Liver (tissue), 9 donors: Measurements from ENCODE around the gene SLC1A2. TPM values are rescaled to one million over a fixed set of nuclear protein-coding genes. Genes with fewer than 3 reads are reported as not detected.

Experiments used
- DNase-seq: peaks from one replicate; pipeline ENCODE4 v3.0.0-alpha.2; 2017; ENCODE audit warnings: low spot score
- H3K27ac ChIP-seq, 2 donors: one replicate each; pipeline ENCODE4 v1.7.0; 2013; ENCODE audit warnings: inconsistent platforms in 2 of 2, low read length in 2 of 2, control low read depth in 1 of 2, low read depth in 1 of 2, mild to moderate bottlenecking in 1 of 2
- H3K27me3 ChIP-seq, 4 donors: one replicate each; pipeline versions ENCODE4 v1.6.1 to v1.7.0; 2013; ENCODE audit warnings: low read length in 3 of 4, inconsistent platforms in 1 of 4, mild to moderate bottlenecking in 1 of 4, moderate library complexity in 1 of 4; ENCODE audit not compliant: control insufficient read depth in 4 of 4, insufficient read depth in 4 of 4
- H3K36me3 ChIP-seq, 4 donors: one replicate each; pipeline versions ENCODE4 v1.6.1 to v1.7.0; 2013; ENCODE audit warnings: low read length in 3 of 4, mild to moderate bottlenecking in 3 of 4, low read depth in 1 of 4, moderate library complexity in 1 of 4; ENCODE audit not compliant: control insufficient read depth in 4 of 4, insufficient read depth in 3 of 4
- H3K4me1 ChIP-seq, 4 donors: one replicate each; pipeline versions ENCODE4 v1.6.1 to v1.7.0; 2013; ENCODE audit warnings: low read length in 3 of 4, mild to moderate bottlenecking in 3 of 4, moderate library complexity in 1 of 4; ENCODE audit not compliant: control insufficient read depth in 4 of 4, insufficient read depth in 4 of 4
- H3K4me3 ChIP-seq, 3 donors: one replicate each; pipeline versions ENCODE4 v1.6.1 to v1.7.0; 2013; ENCODE audit warnings: low read length in 3 of 3, control low read depth in 1 of 3, low read depth in 1 of 3, mild to moderate bottlenecking in 1 of 3
- H3K9ac ChIP-seq, 2 donors: one replicate each; pipeline ENCODE4 v1.7.0; 2013; ENCODE audit warnings: low read length in 2 of 2, mild to moderate bottlenecking in 2 of 2, moderate library complexity in 2 of 2, control low read depth in 1 of 2, low read depth in 1 of 2
- H3K9me3 ChIP-seq, 4 donors: one replicate each; pipeline versions ENCODE4 v1.6.1 to v1.7.0; 2013; ENCODE audit warnings: low read length in 3 of 4; ENCODE audit not compliant: control insufficient read depth in 4 of 4
- EGR1 ChIP-seq, 2 donors: IDR thresholded peaks; 2 replicates each; pipeline ENCODE4 v1.6.1; 2016 to 2018; ENCODE audit warnings: antibody characterized with exemption in 2 of 2, low read depth in 2 of 2
- FOXA1 ChIP-seq: IDR thresholded peaks from 2 replicates; pipeline ENCODE4 v1.6.1; 2016; ENCODE audit warnings: antibody characterized with exemption
- FOXA2 ChIP-seq: IDR thresholded peaks from 2 replicates; pipeline ENCODE4 v1.6.1; 2016; ENCODE audit warnings: antibody characterized with exemption
- GABPA ChIP-seq, 2 donors: IDR thresholded peaks in 1 of 2; conservative IDR thresholded peaks in 1 of 2; 2 replicates each; pipeline ENCODE4 v1.6.1; 2016; ENCODE audit warnings: antibody characterized with exemption in 2 of 2, mild to moderate bottlenecking in 1 of 2, moderate library complexity in 1 of 2
- HNF4A ChIP-seq, 2 donors: conservative IDR thresholded peaks; 2 replicates each; pipeline ENCODE4 v1.6.1; 2016; ENCODE audit warnings: antibody characterized with exemption in 2 of 2, mild to moderate bottlenecking in 2 of 2
- HNF4G ChIP-seq: IDR thresholded peaks from 2 replicates; pipeline ENCODE4 v1.6.1; 2016; ENCODE audit warnings: antibody characterized with exemption
- JUND ChIP-seq, 2 donors: IDR thresholded peaks; 2 replicates each; pipeline ENCODE4 v1.6.1; 2016; ENCODE audit warnings: antibody characterized with exemption in 2 of 2
- NR2F2 ChIP-seq: IDR thresholded peaks from 2 replicates; pipeline ENCODE4 v1.6.1; 2016; ENCODE audit warnings: antibody characterized with exemption
- RAD21 ChIP-seq, 2 donors: IDR thresholded peaks; 2 replicates each; pipeline ENCODE4 v1.6.1; 2016; ENCODE audit warnings: antibody characterized with exemption in 2 of 2, mild to moderate bottlenecking in 2 of 2
- RXRA ChIP-seq, 2 donors: IDR thresholded peaks; 2 replicates each; pipeline ENCODE4 v1.6.1; 2017 to 2018; ENCODE audit warnings: antibody characterized with exemption in 2 of 2, mild to moderate bottlenecking in 1 of 2
- SP1 ChIP-seq: IDR thresholded peaks from 2 replicates; pipeline ENCODE4 v1.6.1; 2018; ENCODE audit warnings: antibody characterized with exemption, mild to moderate bottlenecking
- TAF1 ChIP-seq: conservative IDR thresholded peaks from 2 replicates; pipeline ENCODE4 v1.6.1; 2016; ENCODE audit warnings: antibody characterized with exemption, mild to moderate bottlenecking
- YY1 ChIP-seq: IDR thresholded peaks from 2 replicates; pipeline ENCODE4 v1.6.1; 2016; ENCODE audit warnings: antibody characterized with exemption, mild to moderate bottlenecking
- WGBS: extraction: QIAGEN DNeasy Blood & Tissue Kit; methylation state at CpG from one replicate; pipeline ENCODE4 v1.1.7; 2013; 5-methylcytosine and 5-hydroxymethylcytosine counted together
- polyA plus RNA-seq, 2 donors: library from polyadenylated mRNA; stranded (reverse) in 1 of 2; unstranded in 1 of 2; fragments of 200-250 nt in 1 of 2; fragments of >200 nt in 1 of 2; fragmentation: Nextera tagmentation in 1 of 2; extraction: Ambion mirVana in 1 of 2; gene quantifications; one replicate each; pipeline versions ENCODE4 v1.2.1 to v1.2.3, GENCODE V29; 2013 to 2015
- total RNA-seq, 2 donors: library from RNA; depleted of rRNA; stranded (reverse); fragments of >200 nt; gene quantifications; one replicate each; pipeline ENCODE4 v1.2.3, GENCODE V29; 2014
- TF ChIP-seq, protein P1 (sequence below): IDR thresholded peaks from 2 replicates; pipeline ENCODE4 v1.6.1; 2016; ENCODE audit warnings: antibody characterized with exemption
- TF ChIP-seq, protein P2 (sequence below): fragments of 150-350 bp; IDR thresholded peaks from 2 replicates; pipeline ENCODE4 v1.5.1; 2017; ENCODE audit warnings: improper control_type of control experiment, low read depth, low read length; ENCODE audit not compliant: missing input control
- TF ChIP-seq, protein P3 (sequence below): IDR thresholded peaks from 2 replicates; pipeline ENCODE4 v1.6.1; 2016; ENCODE audit warnings: antibody characterized with exemption, mild to moderate bottlenecking
- TF ChIP-seq, protein P4 (sequence below): IDR thresholded peaks from 2 replicates; pipeline ENCODE4 v1.6.1; 2016; ENCODE audit warnings: antibody characterized with exemption
- TF ChIP-seq, protein P5 (sequence below): IDR thresholded peaks from 2 replicates; pipeline ENCODE4 v1.6.1; 2016; ENCODE audit warnings: antibody characterized with exemption
- donor health status: healthy.
- donor health status: healthy.
- donor health status: healthy.
- donor health status: healthy.
- donor health status: healthy.

Gene SLC1A2
- total and polyA plus RNA-seq, 4 donors, result 6.4 to 19.5 (median 13.5) TPM

DNA sequence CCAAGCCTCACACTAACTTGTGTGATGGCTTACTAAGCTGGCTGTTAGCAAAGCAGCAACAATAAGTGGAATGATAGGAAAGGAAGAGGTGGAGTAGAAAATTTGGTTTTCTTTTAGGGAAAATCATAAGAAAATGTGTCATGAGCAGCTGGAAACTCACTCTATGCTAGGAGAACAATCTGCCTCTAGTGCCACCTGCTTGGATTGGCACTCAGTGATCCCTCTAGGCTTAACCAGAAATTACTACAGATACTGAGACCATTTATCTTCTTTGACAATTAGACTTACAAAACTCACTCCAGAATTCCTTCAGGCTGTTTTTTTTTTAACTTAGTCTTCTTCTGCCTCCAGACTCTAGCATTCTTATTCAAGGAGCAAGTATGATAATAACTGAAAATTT, 163.1 kb downstream of the SLC1A2 start (continued):
- TF ChIP-seq EGR1 (IDR thresholded peaks at IDR 0.05; ENCODE audit: low read depth in 2 of 2), result no peak
- TF ChIP-seq NR2F2, result no peak
- no peak for TF ChIP-seq HNF4G
- TF ChIP-seq, protein P1, sequence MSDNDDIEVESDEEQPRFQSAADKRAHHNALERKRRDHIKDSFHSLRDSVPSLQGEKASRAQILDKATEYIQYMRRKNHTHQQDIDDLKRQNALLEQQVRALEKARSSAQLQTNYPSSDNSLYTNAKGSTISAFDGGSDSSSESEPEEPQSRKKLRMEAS, result no peak
- TF ChIP-seq, protein P2, sequence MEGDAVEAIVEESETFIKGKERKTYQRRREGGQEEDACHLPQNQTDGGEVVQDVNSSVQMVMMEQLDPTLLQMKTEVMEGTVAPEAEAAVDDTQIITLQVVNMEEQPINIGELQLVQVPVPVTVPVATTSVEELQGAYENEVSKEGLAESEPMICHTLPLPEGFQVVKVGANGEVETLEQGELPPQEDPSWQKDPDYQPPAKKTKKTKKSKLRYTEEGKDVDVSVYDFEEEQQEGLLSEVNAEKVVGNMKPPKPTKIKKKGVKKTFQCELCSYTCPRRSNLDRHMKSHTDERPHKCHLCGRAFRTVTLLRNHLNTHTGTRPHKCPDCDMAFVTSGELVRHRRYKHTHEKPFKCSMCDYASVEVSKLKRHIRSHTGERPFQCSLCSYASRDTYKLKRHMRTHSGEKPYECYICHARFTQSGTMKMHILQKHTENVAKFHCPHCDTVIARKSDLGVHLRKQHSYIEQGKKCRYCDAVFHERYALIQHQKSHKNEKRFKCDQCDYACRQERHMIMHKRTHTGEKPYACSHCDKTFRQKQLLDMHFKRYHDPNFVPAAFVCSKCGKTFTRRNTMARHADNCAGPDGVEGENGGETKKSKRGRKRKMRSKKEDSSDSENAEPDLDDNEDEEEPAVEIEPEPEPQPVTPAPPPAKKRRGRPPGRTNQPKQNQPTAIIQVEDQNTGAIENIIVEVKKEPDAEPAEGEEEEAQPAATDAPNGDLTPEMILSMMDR, result no peak

DNA sequence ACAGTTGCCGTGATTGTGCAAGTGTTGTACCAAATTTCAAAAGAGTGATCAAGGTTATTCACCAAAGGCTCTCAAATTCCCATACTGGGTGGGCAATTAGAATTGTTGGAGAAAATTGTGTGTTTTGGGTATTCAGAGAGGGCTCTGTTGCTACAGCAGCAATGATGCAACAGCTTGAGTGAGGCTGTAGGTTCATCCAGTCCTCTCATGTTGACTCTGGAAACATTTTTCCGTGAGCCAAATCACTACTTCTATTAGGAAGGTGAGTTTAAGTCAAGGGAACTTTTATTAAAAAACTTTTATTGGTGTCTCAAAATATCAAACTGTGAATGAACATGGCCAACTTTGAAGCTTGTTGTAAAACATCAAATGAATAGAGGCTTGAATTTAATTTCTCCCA, 163.8 kb downstream of the SLC1A2 start:
- no peaks in the 10 kb centered on the region for H3K27me3 ChIP-seq
- WGBS, result 45% methylated on average over 2 of the region's 2 CpGs
- no peak overlapping the region for H3K9ac ChIP-seq
- DNase-seq, result no peak
- H3K36me3 ChIP-seq, result no peaks in the 10 kb centered on the region
- H3K4me1 ChIP-seq, result peaks cover 0 to 5% (median 0%) of the 10 kb centered on the region in 4 donors
- TF ChIP-seq SP1, result no peak
- no peak for TF ChIP-seq HNF4G
- TF ChIP-seq RXRA (IDR thresholded peaks at IDR 0.05), result peak in 1 of 2 donors; percentile 46
- peak; percentile 66 for TF ChIP-seq FOXA2
- TF ChIP-seq RAD21 (IDR thresholded peaks at IDR 0.05), result peak; percentile 11 to 13
- TF ChIP-seq YY1, result no peak
- peak; percentile 30 for TF ChIP-seq FOXA1
- TF ChIP-seq, protein P3, sequence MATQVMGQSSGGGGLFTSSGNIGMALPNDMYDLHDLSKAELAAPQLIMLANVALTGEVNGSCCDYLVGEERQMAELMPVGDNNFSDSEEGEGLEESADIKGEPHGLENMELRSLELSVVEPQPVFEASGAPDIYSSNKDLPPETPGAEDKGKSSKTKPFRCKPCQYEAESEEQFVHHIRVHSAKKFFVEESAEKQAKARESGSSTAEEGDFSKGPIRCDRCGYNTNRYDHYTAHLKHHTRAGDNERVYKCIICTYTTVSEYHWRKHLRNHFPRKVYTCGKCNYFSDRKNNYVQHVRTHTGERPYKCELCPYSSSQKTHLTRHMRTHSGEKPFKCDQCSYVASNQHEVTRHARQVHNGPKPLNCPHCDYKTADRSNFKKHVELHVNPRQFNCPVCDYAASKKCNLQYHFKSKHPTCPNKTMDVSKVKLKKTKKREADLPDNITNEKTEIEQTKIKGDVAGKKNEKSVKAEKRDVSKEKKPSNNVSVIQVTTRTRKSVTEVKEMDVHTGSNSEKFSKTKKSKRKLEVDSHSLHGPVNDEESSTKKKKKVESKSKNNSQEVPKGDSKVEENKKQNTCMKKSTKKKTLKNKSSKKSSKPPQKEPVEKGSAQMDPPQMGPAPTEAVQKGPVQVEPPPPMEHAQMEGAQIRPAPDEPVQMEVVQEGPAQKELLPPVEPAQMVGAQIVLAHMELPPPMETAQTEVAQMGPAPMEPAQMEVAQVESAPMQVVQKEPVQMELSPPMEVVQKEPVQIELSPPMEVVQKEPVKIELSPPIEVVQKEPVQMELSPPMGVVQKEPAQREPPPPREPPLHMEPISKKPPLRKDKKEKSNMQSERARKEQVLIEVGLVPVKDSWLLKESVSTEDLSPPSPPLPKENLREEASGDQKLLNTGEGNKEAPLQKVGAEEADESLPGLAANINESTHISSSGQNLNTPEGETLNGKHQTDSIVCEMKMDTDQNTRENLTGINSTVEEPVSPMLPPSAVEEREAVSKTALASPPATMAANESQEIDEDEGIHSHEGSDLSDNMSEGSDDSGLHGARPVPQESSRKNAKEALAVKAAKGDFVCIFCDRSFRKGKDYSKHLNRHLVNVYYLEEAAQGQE, result no peak
- TF ChIP-seq, protein P2, result no peak
- no peak for TF ChIP-seq EGR1 (IDR thresholded peaks at IDR 0.05; ENCODE audit: low read depth in 2 of 2)
- no peak for TF ChIP-seq NR2F2
- TF ChIP-seq, protein P4, sequence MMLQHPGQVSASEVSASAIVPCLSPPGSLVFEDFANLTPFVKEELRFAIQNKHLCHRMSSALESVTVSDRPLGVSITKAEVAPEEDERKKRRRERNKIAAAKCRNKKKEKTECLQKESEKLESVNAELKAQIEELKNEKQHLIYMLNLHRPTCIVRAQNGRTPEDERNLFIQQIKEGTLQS, result peak; percentile 51
- no peak for TF ChIP-seq TAF1
- TF ChIP-seq, protein P5, sequence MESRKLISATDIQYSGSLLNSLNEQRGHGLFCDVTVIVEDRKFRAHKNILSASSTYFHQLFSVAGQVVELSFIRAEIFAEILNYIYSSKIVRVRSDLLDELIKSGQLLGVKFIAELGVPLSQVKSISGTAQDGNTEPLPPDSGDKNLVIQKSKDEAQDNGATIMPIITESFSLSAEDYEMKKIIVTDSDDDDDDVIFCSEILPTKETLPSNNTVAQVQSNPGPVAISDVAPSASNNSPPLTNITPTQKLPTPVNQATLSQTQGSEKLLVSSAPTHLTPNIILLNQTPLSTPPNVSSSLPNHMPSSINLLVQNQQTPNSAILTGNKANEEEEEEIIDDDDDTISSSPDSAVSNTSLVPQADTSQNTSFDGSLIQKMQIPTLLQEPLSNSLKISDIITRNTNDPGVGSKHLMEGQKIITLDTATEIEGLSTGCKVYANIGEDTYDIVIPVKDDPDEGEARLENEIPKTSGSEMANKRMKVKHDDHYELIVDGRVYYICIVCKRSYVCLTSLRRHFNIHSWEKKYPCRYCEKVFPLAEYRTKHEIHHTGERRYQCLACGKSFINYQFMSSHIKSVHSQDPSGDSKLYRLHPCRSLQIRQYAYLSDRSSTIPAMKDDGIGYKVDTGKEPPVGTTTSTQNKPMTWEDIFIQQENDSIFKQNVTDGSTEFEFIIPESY, result no peak
- no peak for TF ChIP-seq GABPA (IDR thresholded peaks at IDR 0.05 in 1 of 2, conservative IDR thresholded peaks at IDR 0.05 in 1 of 2)
- TF ChIP-seq, protein P1, result no peak
- TF ChIP-seq JUND (IDR thresholded peaks at IDR 0.05), result no peak
- TF ChIP-seq HNF4A (conservative IDR thresholded peaks at IDR 0.05), result peak in 1 of 2 donors; percentile 41
- H3K27ac ChIP-seq, result no peak overlapping the region
- H3K4me3 ChIP-seq, result no peak overlapping the region
- H3K9me3 ChIP-seq, result no peaks in the 10 kb centered on the region
